OCI-LY3 (cell line): ENCODE results near the gene GPBP1.

ENCODE experiments used
- H2AFZ ChIP-seq: fragments of 200-600, 300-600 bp; shearing (Covaris generic); 2 replicates; pipeline ENCODE4 v1.6.0; 2014; ENCODE audit warnings: antibody characterized with exemption, low read depth, low read length
- H3K27ac ChIP-seq: fragments of 200-600, 300-600 bp; sonication (generic); 2 replicates; pipeline ENCODE4 v1.5.1; 2014; ENCODE audit warnings: mild to moderate bottlenecking, low read length, moderate library complexity, mixed read lengths
- H3K27me3 ChIP-seq: fragments of 200-600, 300-600 bp; sonication (generic); 2 replicates; pipeline ENCODE4 v1.6.1; 2014; ENCODE audit warnings: low read depth, low read length, mixed read lengths
- H3K36me3 ChIP-seq: fragments of 200-600, 300-600 bp; sonication (generic); replicated peaks from 2 replicates; pipeline ENCODE3; 2014; ENCODE audit warnings: low read depth, low read length, mixed read lengths
- H3K4me1 ChIP-seq: fragments of 300-600, 200-600 bp; sonication (generic); 2 replicates; pipeline ENCODE4 v1.6.1; 2014; ENCODE audit warnings: low read length, mixed read lengths
- H3K4me2 ChIP-seq: fragments of 200-600, 300-600 bp; sonication (generic); 2 replicates; pipeline ENCODE4 v1.6.1; 2014; ENCODE audit warnings: low read length, mixed read lengths
- H3K4me3 ChIP-seq: fragments of 300-600, 200-600 bp; sonication (generic); 2 replicates; pipeline ENCODE4 v1.5.1; 2014; ENCODE audit warnings: antibody characterized with exemption, mild to moderate bottlenecking, low read length, moderate library complexity
- H3K79me2 ChIP-seq: fragments of 300-600, 200-600 bp; shearing (Covaris generic); 2 replicates; pipeline ENCODE4 v1.6.1; 2014; ENCODE audit warnings: mild to moderate bottlenecking, low read length, mixed read lengths
- H3K9ac ChIP-seq: fragments of 300-600, 200-600 bp; shearing (Covaris generic); 2 replicates; pipeline ENCODE4 v1.6.0; 2014; ENCODE audit warnings: mild to moderate bottlenecking, low read length, moderate library complexity
- H3K9me3 ChIP-seq: fragments of 200-600, 300-600 bp; shearing (Covaris generic); 2 replicates; pipeline ENCODE4 v1.6.1; 2014; ENCODE audit warnings: low read length, mixed read lengths; ENCODE audit not compliant: insufficient read depth
- H4K20me1 ChIP-seq: fragments of 200-600, 300-600 bp; sonication (generic); 2 replicates; pipeline ENCODE4 v1.6.1; 2016; ENCODE audit warnings: low read length, mixed read lengths; ENCODE audit not compliant: insufficient read depth
- EZH2phosphoT487 ChIP-seq: fragments of 200-600 bp; shearing (Covaris generic); IDR thresholded peaks from 2 replicates; pipeline ENCODE4 v1.6.1; 2018; ENCODE audit warnings: antibody characterized with exemption, mixed run types, low read depth
- TF ChIP-seq, protein P1 (sequence below): fragments of 200-600, 300-600 bp; sonication (generic); IDR thresholded peaks from 2 replicates; pipeline ENCODE4 v1.5.1; 2014; ENCODE audit warnings: antibody characterized with exemption, low read length, low read depth

Gene GPBP1

DNA sequence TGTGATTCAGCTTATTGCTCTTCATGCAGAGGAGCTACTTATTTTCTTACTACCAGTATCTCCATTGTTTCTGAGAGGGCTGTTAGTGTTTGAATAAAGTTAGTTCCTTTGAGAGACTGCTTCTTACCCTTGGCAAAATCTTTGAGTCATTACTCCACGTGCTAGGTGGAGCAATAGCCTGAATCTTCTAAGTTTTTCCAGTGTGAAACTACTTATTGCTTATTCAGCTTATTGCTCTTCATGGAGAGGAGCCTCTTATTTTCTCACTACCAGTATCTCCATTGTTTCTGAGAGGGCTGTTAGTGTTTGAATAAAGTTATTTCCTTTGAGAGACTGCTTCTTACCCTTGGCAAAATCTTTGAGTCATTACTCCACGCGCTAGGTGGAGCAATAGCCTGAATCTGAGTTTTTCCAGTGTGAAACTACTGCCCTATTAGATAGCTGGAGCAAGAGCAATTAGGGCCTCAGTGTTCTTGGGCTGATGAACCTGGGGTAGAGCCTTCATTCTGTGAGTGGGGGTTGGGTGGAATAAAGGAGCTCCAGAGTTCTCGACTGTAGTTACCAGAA is 41.9 kb downstream of the GPBP1 start:
- Histone ChIP-seq H2AFZ (no peak overlapping the region), H3K9ac (no peak overlapping the region), H3K4me1 (peaks cover 7% of the 10 kb centered on the region; the same call in 1 of the 2 replicates), H3K27me3 (no peaks in the 10 kb centered on the region), H3K4me2 (no peak overlapping the region), H3K36me3 (peaks cover 6% of the 10 kb centered on the region), H4K20me1 (peaks cover 87% of the 10 kb centered on the region), H3K4me3 (no peak overlapping the region), H3K79me2 (peaks cover 98% of the 10 kb centered on the region), H3K27ac (no peak overlapping the region), H3K9me3 (no peaks in the 10 kb centered on the region)
- no peak for TF ChIP-seq EZH2phosphoT487
- TF ChIP-seq, protein P1, sequence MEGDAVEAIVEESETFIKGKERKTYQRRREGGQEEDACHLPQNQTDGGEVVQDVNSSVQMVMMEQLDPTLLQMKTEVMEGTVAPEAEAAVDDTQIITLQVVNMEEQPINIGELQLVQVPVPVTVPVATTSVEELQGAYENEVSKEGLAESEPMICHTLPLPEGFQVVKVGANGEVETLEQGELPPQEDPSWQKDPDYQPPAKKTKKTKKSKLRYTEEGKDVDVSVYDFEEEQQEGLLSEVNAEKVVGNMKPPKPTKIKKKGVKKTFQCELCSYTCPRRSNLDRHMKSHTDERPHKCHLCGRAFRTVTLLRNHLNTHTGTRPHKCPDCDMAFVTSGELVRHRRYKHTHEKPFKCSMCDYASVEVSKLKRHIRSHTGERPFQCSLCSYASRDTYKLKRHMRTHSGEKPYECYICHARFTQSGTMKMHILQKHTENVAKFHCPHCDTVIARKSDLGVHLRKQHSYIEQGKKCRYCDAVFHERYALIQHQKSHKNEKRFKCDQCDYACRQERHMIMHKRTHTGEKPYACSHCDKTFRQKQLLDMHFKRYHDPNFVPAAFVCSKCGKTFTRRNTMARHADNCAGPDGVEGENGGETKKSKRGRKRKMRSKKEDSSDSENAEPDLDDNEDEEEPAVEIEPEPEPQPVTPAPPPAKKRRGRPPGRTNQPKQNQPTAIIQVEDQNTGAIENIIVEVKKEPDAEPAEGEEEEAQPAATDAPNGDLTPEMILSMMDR, result no peak

DNA sequence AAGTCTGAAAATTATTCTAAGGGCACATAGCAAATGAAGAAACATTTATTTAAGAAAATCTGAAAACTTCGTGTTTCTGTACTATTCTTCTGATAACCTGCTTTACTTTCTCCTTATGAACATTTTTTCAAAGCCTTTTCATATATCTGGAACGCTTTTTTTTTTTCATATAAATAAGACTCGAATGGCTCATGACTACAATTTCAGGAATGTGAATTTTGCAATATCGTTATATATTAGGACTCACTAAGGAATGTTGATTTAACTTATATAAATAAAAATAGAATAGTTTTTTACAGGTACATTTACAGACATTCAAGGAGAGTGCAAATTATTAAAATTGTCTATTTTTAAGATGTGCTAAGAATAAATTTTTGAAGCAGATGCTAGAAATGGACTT is 42.9 kb downstream of the GPBP1 start:
- Histone ChIP-seq H3K27ac (no peak overlapping the region), H4K20me1 (peaks cover 87% of the 10 kb centered on the region), H3K36me3 (peaks cover 6% of the 10 kb centered on the region), H3K4me1 (peaks cover 8% of the 10 kb centered on the region; the same call in 1 of the 2 replicates), H2AFZ (no peak overlapping the region), H3K4me2 (no peak overlapping the region), H3K27me3 (no peaks in the 10 kb centered on the region), H3K9ac (no peak overlapping the region), H3K9me3 (no peaks in the 10 kb centered on the region), H3K79me2 (peaks cover 98% of the 10 kb centered on the region), H3K4me3 (no peak overlapping the region)
- TF ChIP-seq EZH2phosphoT487, result no peak
- TF ChIP-seq, protein P1, result no peak

DNA sequence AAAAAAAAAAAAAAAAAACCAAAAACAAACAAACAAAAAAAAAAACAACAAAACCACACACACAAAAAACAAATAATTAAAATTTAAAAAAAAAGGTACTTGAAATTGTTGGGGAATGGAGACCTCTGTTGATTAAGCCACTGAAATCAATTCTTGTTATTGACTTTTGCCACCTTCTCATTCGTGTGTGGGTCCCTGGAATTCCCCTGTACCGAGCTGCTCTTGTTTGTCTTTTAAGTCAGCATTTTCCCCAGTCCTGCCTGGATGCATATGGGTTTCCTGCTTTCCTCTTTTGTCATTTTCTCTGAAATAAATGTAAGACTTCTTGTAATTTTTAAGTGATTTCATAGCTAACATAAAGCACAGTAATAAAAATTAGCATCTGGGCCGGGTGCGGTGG is 45.5 kb downstream of the GPBP1 start:
- Histone ChIP-seq H3K36me3 (peaks cover 9% of the 10 kb centered on the region), H3K4me2 (no peak overlapping the region)
- TF ChIP-seq EZH2phosphoT487, result no peak
- TF ChIP-seq, protein P1, result no peak

DNA sequence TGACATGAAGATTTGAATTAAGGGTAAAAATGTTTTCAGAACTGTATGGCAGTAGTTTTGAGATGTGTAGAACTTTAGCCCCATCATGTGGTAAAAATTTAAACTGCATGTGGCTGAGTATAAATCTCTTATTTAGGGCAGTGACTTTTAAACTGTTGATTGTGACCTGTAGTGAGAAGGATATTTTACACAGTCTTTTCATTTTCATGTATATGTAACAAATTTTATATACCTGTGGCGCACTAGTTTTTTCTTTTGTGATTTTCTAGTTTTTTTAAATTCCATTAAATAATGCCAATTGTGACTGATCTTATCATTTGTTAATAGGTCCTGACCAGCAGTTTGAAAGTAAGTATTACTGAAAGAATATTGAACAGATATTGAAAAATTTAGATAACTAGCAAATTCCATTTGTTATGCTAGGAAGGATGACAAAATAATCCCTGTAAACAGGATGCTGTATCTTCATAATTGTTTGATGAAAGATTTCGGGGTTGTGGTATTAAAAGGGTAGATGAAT is 47.2 kb downstream of the GPBP1 start:
- Histone ChIP-seq H3K36me3 (peaks cover 8% of the 10 kb centered on the region), H3K9ac (no peak overlapping the region), H3K4me2 (no peak overlapping the region), H4K20me1 (peaks cover 76% of the 10 kb centered on the region), H3K27me3 (no peaks in the 10 kb centered on the region), H3K4me3 (no peak overlapping the region), H3K9me3 (no peaks in the 10 kb centered on the region), H2AFZ (no peak overlapping the region), H3K27ac (peak overlapping the region; percentile 34; the same call in 1 of the 2 replicates), H3K79me2 (peaks cover 98% of the 10 kb centered on the region), H3K4me1 (peaks cover 8% of the 10 kb centered on the region; the same call in 1 of the 2 replicates)
- TF ChIP-seq, protein P1, result peak; percentile 70
- no peak for TF ChIP-seq EZH2phosphoT487

More for the DNA sequence above, 45.5 kb downstream of the GPBP1 start:
- peaks cover 98% of the 10 kb centered on the region for H3K79me2 ChIP-seq
- no peaks in the 10 kb centered on the region for H3K27me3 ChIP-seq
- no peaks in the 10 kb centered on the region for H3K9me3 ChIP-seq
- peaks cover 8% of the 10 kb centered on the region; the same call in 1 of the 2 replicates for H3K4me1 ChIP-seq
- H2AFZ ChIP-seq, result no peak overlapping the region
- no peak overlapping the region for H3K4me3 ChIP-seq
- no peak overlapping the region for H3K27ac ChIP-seq
- H3K9ac ChIP-seq, result no peak overlapping the region
- peaks cover 78% of the 10 kb centered on the region for H4K20me1 ChIP-seq
